Stimulated activated CD8-positive, alpha-beta memory T cell treated with anti-CD3 and anti-CD28 coated beads, Interleukin-15, amount 100 ng/mL, for 48 hours (primary cell): ENCODE data around the gene EXD3.
"Not testable (repeated sequence)": the region's sequence is repeated elsewhere in the genome, so short reads cannot be mapped to it uniquely, and the experiment has no call there.

Source experiments
- DNase-seq, 2 donors: peaks; one replicate each; pipeline ENCODE4 v3.0.0-alpha.2; 2020; ENCODE audit warnings: low read depth in 2 of 2

EXD3 gene

DNA sequence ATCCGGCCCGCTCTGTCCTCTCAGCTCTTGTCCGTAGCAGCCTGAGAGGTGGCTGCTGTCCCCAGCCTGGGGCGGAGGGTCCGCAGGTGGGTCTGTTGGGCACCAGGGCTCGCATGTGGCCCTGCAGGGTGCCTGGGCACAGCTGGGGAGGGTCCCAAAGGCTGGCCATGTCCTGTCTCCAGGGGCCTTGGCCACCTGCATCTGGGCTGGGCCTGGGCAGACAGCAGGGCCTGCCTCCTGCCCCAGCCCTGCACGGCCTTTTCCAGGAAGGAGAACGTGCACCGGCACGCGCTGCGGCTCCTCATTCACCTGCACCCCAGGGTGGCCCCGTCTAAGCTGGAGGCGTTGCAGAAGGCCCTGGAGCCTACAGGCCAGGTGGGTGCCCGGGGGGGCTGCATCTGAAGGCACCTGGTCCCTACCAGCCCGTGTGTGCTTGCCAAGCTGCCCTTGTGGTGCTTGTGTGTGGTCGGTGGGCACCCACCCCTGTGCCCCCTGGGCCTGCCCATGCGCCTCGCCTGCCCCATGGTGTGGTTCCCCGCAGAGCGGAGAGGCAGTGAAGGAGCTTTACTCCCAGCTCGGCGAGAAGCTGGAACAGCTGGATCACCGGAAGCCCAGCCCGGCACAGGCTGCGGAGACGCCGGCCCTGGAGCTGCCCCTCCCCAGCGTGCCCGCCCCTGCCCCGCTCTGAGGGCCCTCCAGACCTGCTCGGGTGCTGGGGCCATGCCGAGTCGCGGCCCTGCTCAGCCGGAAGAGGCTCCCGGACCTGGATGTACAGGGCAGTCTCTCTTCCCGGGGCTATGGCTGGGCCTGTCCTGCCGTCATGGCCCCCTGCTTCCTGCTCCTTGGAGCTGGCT, 150.5 kb downstream of the EXD3 start:
- DNase-seq = no peak

DNA sequence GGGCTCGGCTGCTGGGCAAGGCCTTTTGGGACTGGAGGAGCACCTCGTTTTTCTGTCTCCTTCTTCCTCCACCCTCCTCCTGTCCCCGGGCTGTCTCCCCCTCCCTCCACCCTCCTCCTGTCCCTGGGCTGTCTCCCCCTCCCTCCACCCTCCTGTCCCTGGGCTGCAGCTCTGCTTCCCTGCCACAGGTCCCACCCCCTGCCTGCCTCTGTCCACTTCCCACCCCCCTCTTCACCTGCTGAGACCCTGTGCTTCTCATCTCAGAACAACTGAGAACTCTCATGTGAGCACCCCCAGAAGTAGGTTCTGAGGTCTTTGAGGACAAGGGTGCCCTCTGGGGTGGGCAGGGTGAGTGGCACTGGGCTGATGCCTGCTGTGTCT, 151.3 kb downstream of the EXD3 start:
- DNase-seq = no peak

DNA sequence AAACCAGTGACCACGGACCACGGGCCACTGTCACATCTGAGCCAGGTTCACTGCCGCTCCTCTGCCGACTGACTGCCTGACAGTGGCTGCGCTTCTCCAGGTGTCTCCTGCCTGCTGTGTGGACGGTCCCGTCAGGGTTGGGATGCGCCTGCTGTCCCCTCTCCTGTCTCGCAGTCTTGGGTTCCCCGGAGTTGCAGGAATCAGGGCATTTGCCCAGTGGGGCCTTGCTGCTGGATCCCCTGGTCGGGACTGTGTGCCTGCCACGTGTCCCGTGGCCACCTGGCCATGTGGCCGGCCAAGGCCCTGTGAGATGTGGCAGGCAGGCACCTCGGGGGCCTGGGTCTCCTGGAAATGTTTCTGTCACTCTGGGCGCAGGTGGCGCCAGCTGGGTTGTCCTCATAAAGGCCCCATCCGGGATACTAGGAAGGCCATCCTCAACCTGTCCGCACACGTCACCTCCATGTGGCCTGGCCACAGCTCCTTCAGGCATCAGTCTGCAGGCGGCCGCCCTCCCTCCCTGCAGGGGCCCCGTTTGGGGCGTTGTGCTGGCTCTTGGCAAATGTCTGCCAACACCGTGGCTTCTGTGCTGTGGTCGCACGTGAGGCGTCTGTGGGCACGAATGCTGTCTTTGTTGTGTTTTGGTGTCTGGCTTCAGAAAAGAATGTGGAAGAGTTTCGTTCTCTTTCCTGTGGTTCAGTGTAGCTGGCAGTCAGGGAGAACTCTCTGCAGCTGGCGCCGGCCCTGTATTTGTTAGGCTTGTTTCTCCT, 151.8 kb downstream of the EXD3 start:
- no peak for DNase-seq

DNA sequence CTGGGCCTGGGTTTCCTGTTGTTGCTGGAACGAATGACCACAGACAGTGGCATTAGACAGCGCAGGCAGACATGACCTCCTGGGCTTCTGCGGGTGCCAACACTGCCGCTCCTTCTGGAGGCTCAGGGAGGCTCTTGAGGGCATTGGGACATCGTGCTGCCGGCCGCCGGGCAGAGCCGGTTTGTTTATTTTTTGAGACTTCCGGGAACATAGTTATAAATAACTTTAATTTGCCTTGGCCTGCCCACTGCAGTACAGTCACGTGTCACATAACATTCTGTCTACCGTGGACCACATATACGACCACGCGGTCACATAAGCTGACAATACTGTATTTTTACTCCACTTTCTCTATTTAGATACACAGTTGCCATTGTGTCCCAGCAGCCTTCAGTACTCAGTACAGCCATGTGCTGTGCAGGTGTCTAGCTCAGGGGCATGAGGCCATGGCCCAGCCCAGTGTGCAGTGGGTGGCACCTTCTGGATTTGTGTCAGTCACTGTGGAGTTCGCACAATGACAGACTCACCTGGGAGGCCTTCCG, 153.7 kb downstream of the EXD3 start:
- no peak for DNase-seq

DNA sequence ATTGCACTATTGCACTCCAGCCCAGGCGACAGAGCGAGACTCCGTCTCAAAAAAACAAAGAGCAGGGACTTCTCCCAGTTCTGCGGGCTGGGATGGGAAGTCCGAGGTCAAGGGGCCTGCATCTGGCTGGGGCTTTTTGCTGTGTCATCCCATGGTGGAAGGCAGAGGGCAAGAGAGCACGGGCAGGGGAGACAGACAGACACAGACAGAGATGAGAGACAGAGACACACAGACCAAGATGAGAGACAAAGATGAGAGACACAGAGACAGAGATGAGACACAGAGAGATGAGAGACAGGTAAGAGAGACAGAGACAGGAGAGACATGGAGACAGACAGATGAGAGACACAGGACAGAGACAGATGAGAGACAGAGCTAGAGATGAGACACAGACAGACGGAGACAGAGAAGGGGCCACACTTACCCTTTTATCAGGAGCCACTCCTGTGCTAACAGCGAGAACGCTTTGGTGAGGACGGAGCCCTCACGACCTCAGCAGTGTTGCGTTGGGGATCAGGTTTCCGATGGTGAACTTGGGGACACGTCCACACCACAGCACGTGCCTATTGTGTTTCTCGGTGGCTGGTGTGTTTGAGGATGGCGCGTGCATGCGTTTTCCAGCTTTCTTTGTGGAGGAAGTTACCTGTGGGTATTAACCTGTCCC, 154.3 kb downstream of the EXD3 start:
- no peak for DNase-seq

DNA sequence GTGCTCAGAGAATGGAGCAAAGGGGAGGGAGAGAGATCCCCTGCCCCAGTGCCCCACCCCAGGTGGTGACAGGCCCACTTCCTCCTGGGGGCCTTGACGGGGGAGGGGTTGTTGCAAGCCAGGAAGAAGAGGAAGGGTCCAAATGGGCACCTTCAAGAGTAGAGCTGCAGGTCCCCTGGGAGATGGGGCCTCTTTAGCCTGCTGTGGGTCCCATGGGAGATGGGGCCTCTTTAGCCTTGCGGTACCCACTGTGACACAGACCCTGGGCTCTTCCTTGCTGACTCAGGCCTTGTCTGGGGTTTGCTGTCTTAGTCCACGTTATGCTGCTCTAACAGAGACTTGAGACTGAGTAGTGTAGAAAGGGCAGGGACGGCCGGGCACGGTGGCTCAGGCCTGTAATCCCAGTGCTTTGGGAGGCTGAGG, 155.0 kb downstream of the EXD3 start:
- no peak for DNase-seq

DNA sequence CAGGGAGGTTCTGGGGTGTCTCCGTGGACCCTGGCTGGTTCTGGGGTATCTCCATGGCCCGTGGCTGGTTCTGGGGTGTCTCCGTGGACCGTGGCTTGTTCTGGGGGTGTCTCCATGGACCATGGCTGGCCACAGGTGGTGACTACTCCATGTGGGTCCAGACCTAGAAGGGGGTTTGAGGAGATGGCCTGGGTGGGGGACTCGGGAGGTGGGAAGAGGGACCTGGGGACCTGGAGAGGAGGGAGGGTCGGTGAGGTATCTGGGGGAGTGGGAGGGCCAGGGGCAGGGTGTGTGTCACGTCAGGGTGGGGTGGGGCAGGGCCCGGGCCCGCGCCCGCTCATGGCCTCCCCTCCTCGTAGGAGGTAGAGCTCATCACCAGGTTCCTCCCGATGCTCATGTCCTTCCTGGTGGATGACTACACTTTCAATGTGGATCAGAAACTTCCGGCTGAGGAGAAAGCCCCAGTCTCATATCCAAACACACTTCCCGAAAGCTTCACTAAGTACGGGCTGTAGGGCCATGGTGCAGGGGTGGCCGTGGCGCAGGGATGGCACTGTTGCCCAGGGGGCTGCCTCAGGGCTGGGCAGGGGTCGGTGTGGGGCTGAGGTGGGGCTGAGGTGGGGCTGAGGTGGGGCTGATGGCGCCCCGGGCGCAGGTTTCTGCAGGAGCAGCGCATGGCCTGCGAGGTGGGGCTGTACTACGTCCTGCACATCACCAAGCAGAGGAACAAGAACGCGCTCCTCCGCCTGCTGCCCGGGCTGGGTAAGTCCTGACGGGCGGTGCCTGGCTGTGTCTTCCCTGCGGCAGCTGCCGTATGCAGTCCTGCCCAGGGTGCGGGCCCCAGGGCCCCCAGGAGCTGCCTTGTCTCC, 156.1 kb downstream of the EXD3 start:
- DNase-seq = no peak

DNA sequence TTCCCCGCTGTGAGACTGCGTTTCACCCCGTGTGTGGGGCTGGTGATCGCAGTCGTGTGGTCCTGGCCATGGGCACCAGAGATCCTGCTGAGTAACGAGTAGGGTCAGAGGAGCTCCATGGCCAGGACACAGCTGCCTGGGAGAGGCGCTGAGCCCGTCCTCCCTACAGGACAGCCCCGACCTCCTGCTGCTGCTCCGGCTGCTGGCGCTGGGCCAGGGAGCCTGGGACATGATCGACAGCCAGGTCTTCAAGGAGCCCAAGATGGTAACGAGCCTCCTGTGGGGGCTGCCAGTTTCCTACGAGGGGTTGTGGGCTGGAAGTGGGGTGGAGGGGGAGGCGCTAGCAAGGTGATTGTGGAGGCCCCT, 156.8 kb downstream of the EXD3 start:
- no peak for DNase-seq

DNA sequence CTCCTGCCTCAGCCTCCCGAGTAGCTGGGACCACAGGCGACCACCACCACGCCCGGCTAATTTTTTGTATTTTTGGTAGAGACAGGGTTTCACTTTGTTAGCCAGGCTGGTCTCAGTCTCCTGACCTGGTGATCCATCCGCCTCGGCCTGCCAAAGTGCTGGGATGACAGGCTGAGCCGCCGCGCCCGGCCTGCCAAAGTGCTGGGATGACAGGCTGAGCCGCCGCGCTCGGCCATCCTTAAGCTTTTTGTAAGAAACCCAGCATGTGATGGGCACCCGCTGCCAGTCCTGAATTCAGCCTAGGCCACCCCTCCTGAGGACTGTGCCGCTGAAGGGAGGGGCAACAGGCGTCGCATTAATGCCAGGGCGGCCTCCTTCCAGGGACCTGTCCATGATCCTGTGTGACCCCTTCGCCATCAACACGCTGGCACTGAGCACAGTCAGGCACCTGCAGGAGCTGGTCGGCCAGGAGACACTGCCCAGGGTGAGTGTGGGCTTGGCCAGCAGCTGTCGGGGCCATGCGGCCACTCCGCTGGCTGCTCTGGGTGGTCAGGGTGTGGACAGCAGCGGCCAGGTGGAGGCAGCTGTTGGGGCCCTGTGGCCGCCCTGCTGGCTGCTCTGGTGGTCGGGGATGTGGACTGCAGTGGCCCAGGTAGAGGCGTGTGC, 157.3 kb downstream of the EXD3 start:
- DNase-seq = no peak

DNA sequence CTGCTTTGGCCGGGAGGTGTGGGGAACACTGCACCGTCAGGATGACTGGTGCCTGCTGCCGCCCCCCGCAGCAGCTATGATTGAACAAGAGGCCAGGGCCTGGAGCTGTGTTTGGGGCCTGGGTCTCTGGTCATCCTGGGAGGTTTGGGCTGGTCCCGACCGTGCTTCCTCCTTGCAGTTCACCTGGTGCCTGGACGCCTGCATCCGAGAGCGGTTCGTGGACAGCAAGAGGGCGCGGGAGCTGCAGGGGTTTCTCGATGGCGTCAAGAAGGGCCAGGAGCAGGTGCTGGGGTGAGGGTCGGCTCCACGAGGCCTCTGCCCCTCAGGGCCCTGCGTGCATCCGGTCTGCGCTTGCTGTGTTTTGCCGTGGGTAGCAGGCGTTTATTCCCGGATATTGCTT, 158.9 kb downstream of the EXD3 start:
- DNase-seq = no peak

DNA sequence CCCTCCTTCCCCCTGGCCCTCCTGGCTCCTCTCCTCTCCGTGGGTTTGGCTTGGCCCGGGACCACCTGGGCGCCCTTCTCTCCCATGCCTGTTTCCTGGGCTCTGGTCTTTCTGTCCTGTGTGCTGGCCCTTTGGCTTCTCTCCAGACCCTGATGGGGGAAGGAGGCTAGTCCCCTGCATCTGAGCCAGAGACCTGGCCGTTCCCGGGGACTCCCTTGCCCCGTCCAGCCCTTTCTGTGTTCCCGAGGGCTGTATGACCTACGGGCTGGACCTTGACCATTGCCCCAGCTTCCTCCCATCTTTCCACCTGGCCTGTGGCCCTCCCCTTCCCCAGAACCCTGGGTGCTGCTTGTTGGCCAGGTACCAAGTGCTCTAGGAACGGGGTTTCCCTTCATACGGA, 159.5 kb downstream of the EXD3 start:
- no peak for DNase-seq

DNA sequence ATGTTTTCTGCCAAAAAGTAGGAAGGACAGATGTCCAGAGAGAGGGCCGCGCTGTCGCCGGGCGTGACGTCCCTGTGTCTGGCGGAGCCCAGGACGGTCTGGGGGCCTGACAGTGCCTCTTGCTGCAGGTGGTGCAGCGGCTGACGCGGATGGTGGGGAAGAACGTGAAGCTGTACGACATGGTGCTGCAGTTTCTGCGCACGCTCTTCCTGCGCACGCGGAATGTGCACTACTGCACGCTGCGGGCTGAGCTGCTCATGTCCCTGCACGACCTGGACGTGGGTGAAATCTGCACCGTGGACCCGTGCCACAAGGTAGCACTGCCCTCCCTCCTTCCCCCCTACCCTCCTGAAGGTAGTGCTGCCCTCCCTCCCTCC, 160.1 kb downstream of the EXD3 start:
- DNase-seq = no peak

DNA sequence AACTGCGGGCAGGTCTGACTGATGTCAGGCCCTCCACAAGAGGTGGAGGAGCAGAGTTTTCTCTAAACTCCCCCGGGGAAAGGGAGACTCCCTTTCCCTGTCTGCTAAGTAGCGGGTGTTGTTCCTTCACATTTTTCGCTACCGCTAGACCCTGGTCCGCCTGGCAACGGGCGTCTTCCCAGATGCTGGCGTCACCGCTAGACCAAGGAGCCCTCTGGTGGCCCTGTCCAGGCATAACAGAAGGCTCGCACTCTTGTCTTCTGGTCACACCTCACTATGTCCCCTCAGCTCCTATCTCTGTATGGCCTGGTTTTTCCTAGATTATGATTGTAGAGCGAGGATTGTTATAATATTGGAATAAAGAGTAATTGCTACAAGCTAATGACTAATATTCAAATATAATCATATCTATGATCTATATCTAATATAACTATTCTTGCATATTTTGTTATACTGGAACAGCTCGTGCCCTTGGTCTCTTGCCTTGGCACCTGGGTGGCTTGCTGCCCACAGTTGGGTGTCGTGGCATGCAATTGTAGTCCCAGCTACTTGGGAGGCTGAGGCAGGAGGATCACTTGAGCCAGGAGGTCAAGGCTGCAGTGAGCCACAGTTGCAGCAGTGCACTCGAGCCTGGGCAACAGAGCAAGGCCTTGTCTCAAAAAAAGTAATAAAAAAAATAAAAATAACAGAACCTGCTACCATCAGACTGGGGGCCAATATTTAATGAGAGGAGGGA, 160.6 kb downstream of the EXD3 start:
- not testable (repeated sequence) for DNase-seq
